Parathyroid adenoma (tissue), 2 donors: ENCODE results near the gene CSTPP1.
A peak's percentile ranks its signal among the peaks of the same experiment; 100 is the strongest.

Source experiments
- H2AFZ ChIP-seq: fragments of 300-600 bp; sonication (generic); one replicate; pipeline ENCODE4 v1.7.0; 2017; ENCODE audit warnings: antibody characterized with exemption, mild to moderate bottlenecking
- H3K27ac ChIP-seq: fragments of 300-600 bp; sonication (generic); one replicate; pipeline ENCODE4 v1.7.0; 2017
- H3K27me3 ChIP-seq: fragments of 300-600 bp; sonication (generic); one replicate; pipeline ENCODE4 v1.7.0; 2017; ENCODE audit warnings: low read length; ENCODE audit not compliant: control insufficient read depth, insufficient read depth
- H3K36me3 ChIP-seq: fragments of 300-600 bp; sonication (generic); one replicate; pipeline ENCODE4 v1.7.0; 2017; ENCODE audit warnings: low read length; ENCODE audit not compliant: control insufficient read depth, insufficient read depth
- H3K4me1 ChIP-seq: fragments of 300-600 bp; sonication (generic); one replicate; pipeline ENCODE4 v1.7.0; 2017; ENCODE audit warnings: control low read depth
- H3K4me2 ChIP-seq: fragments of 300-600 bp; sonication (generic); one replicate; pipeline ENCODE4 v1.7.0; 2017; ENCODE audit warnings: low read length
- H3K4me3 ChIP-seq: fragments of 300-600 bp; sonication (generic); one replicate; pipeline ENCODE4 v1.7.0; 2017; ENCODE audit warnings: low read depth, low read length
- H3K79me2 ChIP-seq: fragments of 300-600 bp; sonication (generic); one replicate; pipeline ENCODE4 v1.7.0; 2017; ENCODE audit warnings: control low read depth
- H3K9ac ChIP-seq: fragments of 300-600 bp; sonication (generic); one replicate; pipeline ENCODE4 v1.7.0; 2017; ENCODE audit warnings: mild to moderate bottlenecking
- H3K9me3 ChIP-seq: fragments of 300-600 bp; sonication (generic); one replicate; pipeline ENCODE4 v1.7.0; 2017; ENCODE audit warnings: low read length; ENCODE audit not compliant: control insufficient read depth
- CTCF ChIP-seq: fragments of 300-600 bp; sonication (generic); IDR thresholded peaks from one replicate; pipeline ENCODE4 v1.7.0; 2017; ENCODE audit warnings: antibody characterized with exemption, mild to moderate bottlenecking
- donor health status: primary hyperparathyroidism.

The CSTPP1 gene

DNA sequence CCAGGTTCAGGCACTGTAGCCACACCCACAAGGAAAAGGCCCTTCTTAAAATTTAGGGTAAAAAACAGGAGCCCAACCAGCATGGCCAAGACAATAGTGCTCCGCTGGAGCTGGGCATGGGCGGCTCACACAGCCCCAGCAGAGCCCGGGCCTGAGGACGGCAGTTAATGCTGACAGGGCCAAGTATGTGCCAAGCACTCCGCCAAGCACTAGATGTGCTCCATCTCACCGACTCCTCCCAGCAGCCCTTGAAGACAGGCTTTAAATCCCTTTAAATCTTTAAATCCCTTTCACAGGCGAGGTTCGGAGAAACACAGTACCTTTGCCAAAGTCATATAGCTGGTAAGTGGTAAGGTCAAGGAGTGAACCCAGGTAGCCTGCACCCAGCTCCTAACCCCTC, 235.3 kb downstream of the CSTPP1 start:
- Histone ChIP-seq H3K9ac (no peak overlapping the region), H3K4me1 (peaks cover 3% of the 10 kb centered on the region), H3K79me2 (peaks cover 38% of the 10 kb centered on the region), H2AFZ (no peak overlapping the region), H3K27me3 (no peaks in the 10 kb centered on the region), H3K4me2 (no peak overlapping the region), H3K27ac (no peak overlapping the region), H3K9me3 (no peaks in the 10 kb centered on the region), H3K36me3 (no peaks in the 10 kb centered on the region), H3K4me3 (no peak overlapping the region)
- no peak for TF ChIP-seq CTCF

DNA sequence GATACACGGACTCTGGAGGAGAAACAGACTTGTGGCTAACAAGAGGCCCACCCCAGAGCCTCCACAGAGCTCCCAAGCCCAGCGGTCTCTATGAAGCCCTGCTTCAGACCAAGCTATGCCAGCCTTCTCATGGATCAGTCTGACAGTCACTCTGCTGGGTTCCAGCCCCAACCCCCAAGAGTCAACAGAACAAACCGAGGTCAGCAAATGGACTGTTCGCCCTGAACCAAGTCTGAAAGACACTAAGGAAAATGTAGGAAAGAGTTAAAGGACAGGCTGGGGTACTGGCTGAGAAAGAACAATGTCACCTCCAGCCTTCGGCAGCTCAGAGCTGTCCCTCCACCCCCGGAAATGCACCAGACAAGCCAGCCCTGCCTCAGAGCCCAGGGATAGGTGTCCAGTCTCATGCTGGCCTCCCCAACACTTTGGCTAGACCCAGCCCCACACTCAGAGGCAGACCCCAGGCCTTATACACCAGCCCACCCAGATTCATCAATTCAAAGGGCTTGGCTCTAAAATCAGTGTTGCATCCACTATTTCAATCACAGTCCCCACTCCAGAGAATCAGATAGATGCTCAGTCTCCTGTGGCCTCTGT, 236.3 kb downstream of the CSTPP1 start:
- H2AFZ ChIP-seq: no peak overlapping the region
- TF ChIP-seq CTCF: no peak
- no peak overlapping the region for H3K27ac ChIP-seq
- no peaks in the 10 kb centered on the region for H3K36me3 ChIP-seq
- H3K9ac ChIP-seq: no peak overlapping the region
- peaks cover 38% of the 10 kb centered on the region for H3K79me2 ChIP-seq
- H3K27me3 ChIP-seq: no peaks in the 10 kb centered on the region
- H3K9me3 ChIP-seq: no peaks in the 10 kb centered on the region
- H3K4me3 ChIP-seq: no peak overlapping the region
- H3K4me1 ChIP-seq: peaks cover 6% of the 10 kb centered on the region
- H3K4me2 ChIP-seq: no peak overlapping the region

DNA sequence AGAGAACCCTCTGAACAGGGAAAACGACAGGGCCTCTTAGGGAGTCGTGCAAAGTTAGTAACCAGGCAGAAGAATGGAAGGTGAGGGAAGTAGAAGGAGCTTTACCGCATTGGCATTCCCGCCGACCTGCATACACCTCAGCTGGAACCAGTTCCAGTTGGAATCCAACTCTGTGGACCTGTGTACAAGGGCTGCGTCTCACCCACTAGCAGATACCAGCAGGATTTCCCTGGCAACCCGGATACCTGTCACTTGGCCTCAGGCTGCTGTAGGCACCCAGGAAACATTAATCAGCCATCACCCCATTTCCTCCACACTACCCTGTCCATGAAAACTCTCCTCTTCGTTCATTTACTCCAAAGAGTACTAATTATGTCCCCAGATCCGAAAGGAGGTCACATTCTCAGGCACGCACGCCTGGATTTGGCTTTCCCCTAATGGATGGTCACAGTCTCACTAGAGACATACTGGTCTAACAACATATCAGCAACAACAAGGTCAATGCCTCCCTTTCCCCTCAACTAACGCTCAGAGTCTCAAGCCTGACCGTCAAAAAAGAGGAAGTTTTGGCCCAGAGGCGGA, 239.3 kb downstream of the CSTPP1 start:
- H3K79me2 ChIP-seq: peaks cover 38% of the 10 kb centered on the region
- no peak for TF ChIP-seq CTCF
- H3K4me2 ChIP-seq: peak overlapping the region; percentile 81
- peak overlapping the region; percentile 98 for H3K27ac ChIP-seq
- no peaks in the 10 kb centered on the region for H3K36me3 ChIP-seq
- H3K9me3 ChIP-seq: no peaks in the 10 kb centered on the region
- peak overlapping the region; percentile 87 for H3K9ac ChIP-seq
- H3K4me1 ChIP-seq: peaks cover 6% of the 10 kb centered on the region
- H3K4me3 ChIP-seq: peak overlapping the region; percentile 86
- peak overlapping the region; percentile 81 for H2AFZ ChIP-seq
- H3K27me3 ChIP-seq: no peaks in the 10 kb centered on the region

DNA sequence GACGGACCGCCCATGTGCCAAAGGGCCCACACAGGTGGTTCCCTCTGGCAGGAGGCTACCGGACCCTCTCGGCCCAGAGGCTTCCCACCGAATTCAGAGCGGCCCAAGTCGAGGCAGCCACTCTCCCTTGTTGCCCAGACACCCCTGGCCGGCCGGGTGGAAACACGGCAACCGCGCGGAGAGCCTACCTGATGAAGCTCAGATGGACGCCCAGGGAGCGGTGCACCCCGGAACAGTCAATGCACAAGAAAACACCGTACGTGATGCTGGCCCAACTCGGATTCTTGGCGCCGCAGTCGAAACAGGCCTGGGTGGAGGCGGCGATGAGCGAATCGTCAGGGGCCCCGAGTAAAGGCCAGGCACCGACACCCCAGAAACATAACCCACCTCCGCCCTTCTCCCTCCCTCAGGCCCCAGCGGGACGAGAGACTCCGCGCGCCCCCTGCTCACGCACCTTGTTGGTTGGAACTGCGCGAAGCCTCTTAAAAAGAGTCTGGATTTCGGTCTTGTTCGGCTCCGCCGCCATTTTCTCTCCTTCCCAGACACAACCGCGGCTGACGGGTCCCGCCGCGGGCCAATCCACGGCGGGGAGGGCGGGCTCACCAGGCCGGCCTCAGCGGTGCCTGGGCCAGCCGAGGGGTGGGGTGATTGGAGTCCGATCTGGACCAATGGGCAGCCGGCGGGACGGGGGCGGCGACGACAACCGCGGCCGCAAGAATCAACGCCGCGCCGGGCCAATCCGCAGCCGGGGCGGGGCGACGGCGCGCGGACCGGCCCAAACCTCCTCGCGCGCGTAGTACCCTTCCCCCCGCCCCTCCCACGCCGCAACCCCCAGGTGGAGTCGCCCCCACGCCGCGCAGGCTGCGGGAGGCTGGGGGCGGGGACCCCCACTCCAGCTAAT, 240.0 kb downstream of the CSTPP1 start, which contains the start of gene ARFGAP2:
Gene ARFGAP2, minus strand, starts transcription at position 552 of the 901 bp plus-strand sequence. Its CDS starts 26 bp downstream, at position 526.
- Histone ChIP-seq H3K9me3 (no peaks in the 10 kb centered on the region), H3K36me3 (no peaks in the 10 kb centered on the region), H3K4me3 (peak within 1 kb of the TSS; percentile 86), H3K4me1 (peaks cover 6% of the 10 kb centered on the region), H3K27me3 (no peaks in the 10 kb centered on the region), H3K79me2 (peaks cover 38% of the 10 kb centered on the region), H2AFZ (peak within 1 kb of the TSS; percentile 97), H3K9ac (peak within 1 kb of the TSS; percentile 87), H3K4me2 (peak within 1 kb of the TSS; percentile 96), H3K27ac (peak within 1 kb of the TSS; percentile 98)
- TF ChIP-seq CTCF: no peak
